ENCODE results near the gene METTL15. TPM values are rescaled to one million over a fixed set of nuclear protein-coding genes. Genes with fewer than 3 reads are reported as not detected.
"Not testable (repeated sequence)": the region's sequence is repeated elsewhere in the genome, so short reads cannot be mapped to it uniquely, and the experiment has no call there.

The METTL15 gene
- total RNA-seq, 2 experiments from 2014 or later = 16.5 to 16.6 TPM

GRCh38 chr11:28146123-28146751 is 38.0 kb downstream of the METTL15 start:
- ATAC-seq = no peak
- DNase-seq = no peak
- Mint-ChIP-seq H3K4me1 (ENCODE audit: low read depth) (no peaks in the 10 kb centered on the region), H3K4me3 (no peak overlapping the region), H3K9me3 (ENCODE audit: insufficient read depth) (peaks cover under 1% of the 10 kb centered on the region), H3K27me3 (ENCODE audit: low read depth) (no peaks in the 10 kb centered on the region), H3K36me3 (ENCODE audit: low read depth) (peaks cover 4% of the 10 kb centered on the region), H3K27ac (no peak overlapping the region)
- POLR2A ChIA-PET = no interaction called here
- CTCF ChIA-PET = no interaction called here

- CTCF ChIA-PET = no interaction called here
- Mint-ChIP-seq H3K9me3 (ENCODE audit: insufficient read depth) (no peaks in the 10 kb centered on the region), H3K27ac (no peak overlapping the region), H3K4me1 (ENCODE audit: low read depth) (no peaks in the 10 kb centered on the region), H3K27me3 (ENCODE audit: low read depth) (no peaks in the 10 kb centered on the region), H3K4me3 (no peak overlapping the region), H3K36me3 (ENCODE audit: low read depth) (peaks cover 18% of the 10 kb centered on the region)
- DNase-seq = no peak
- POLR2A ChIA-PET = no interaction called here
- no peak for ATAC-seq
Observed at GRCh38 chr11:28152743-28153142, 44.6 kb downstream of the METTL15 start.

- no peak for ATAC-seq
- Mint-ChIP-seq H3K36me3 (ENCODE audit: low read depth) (peaks cover 25% of the 10 kb centered on the region), H3K4me3 (no peak overlapping the region), H3K4me1 (ENCODE audit: low read depth) (no peaks in the 10 kb centered on the region), H3K27ac (no peak overlapping the region), H3K9me3 (ENCODE audit: insufficient read depth) (no peaks in the 10 kb centered on the region), H3K27me3 (ENCODE audit: low read depth) (no peaks in the 10 kb centered on the region)
- POLR2A ChIA-PET = no interaction called here
- CTCF ChIA-PET = no interaction called here
- DNase-seq = no peak
Observed at GRCh38 chr11:28153586-28153985, 45.4 kb downstream of the METTL15 start.

- Mint-ChIP-seq H3K27ac (no peak overlapping the region), H3K27me3 (ENCODE audit: low read depth) (no peaks in the 10 kb centered on the region), H3K36me3 (ENCODE audit: low read depth) (peaks cover 22% of the 10 kb centered on the region), H3K4me3 (no peak overlapping the region), H3K4me1 (ENCODE audit: low read depth) (peaks cover 13% of the 10 kb centered on the region), H3K9me3 (ENCODE audit: insufficient read depth) (no peaks in the 10 kb centered on the region)
- ChIA-PET CTCF (no interaction called here), POLR2A (no interaction called here)
- DNase-seq (no peak), ATAC-seq (no peak)
Observed at GRCh38 chr11:28168718-28169117, 60.5 kb downstream of the METTL15 start.

GRCh38 chr11:28169816-28170215 is 61.6 kb downstream of the METTL15 start:
- Mint-ChIP-seq H3K4me1 (ENCODE audit: low read depth) (peaks cover 13% of the 10 kb centered on the region), H3K27me3 (ENCODE audit: low read depth) (no peaks in the 10 kb centered on the region), H3K4me3 (no peak overlapping the region), H3K36me3 (ENCODE audit: low read depth) (peaks cover 22% of the 10 kb centered on the region), H3K27ac (no peak overlapping the region), H3K9me3 (ENCODE audit: insufficient read depth) (peaks cover 4% of the 10 kb centered on the region)
- POLR2A ChIA-PET = interaction anchor here (0.7 kb wide), 1 partner anchor 62 kb away, joined by 3 read pairs; the partner anchor contains the start of genes KIF18A and METTL15
- ATAC-seq (no peak), DNase-seq (no peak)
- CTCF ChIA-PET = no interaction called here

- H3K9me3 Mint-ChIP-seq (ENCODE audit: insufficient read depth) = peaks cover 4% of the 10 kb centered on the region
- ATAC-seq (no peak), DNase-seq (no peak)
- peaks cover 23% of the 10 kb centered on the region for H3K36me3 Mint-ChIP-seq (ENCODE audit: low read depth)
- CTCF ChIA-PET = no interaction called here
- H3K27ac Mint-ChIP-seq = peak overlapping the region; percentile 46
- POLR2A ChIA-PET = no interaction called here
- no peak overlapping the region for H3K4me3 Mint-ChIP-seq
- H3K4me1 Mint-ChIP-seq (ENCODE audit: low read depth) = peaks cover 13% of the 10 kb centered on the region
- no peaks in the 10 kb centered on the region for H3K27me3 Mint-ChIP-seq (ENCODE audit: low read depth)
Observed at GRCh38 chr11:28170759-28171158, 62.6 kb downstream of the METTL15 start.

- ChIA-PET CTCF (no interaction called here), POLR2A (no interaction called here)
- H3K36me3 Mint-ChIP-seq (ENCODE audit: low read depth) = peaks cover 16% of the 10 kb centered on the region
- no peak overlapping the region for H3K4me3 Mint-ChIP-seq
- no peaks in the 10 kb centered on the region for H3K4me1 Mint-ChIP-seq (ENCODE audit: low read depth)
- no peak for ATAC-seq
- H3K27me3 Mint-ChIP-seq (ENCODE audit: low read depth) = no peaks in the 10 kb centered on the region
- H3K9me3 Mint-ChIP-seq (ENCODE audit: insufficient read depth) = peaks cover 4% of the 10 kb centered on the region
- no peak for DNase-seq
- no peak overlapping the region for H3K27ac Mint-ChIP-seq
Observed at GRCh38 chr11:28176351-28176750, 68.2 kb downstream of the METTL15 start.

GRCh38 chr11:28195449-28195848 is 87.3 kb downstream of the METTL15 start:
- Mint-ChIP-seq H3K36me3 (ENCODE audit: low read depth) (peaks cover 21% of the 10 kb centered on the region), H3K27ac (no peak overlapping the region), H3K4me3 (no peak overlapping the region), H3K9me3 (ENCODE audit: insufficient read depth) (peaks cover 9% of the 10 kb centered on the region), H3K4me1 (ENCODE audit: low read depth) (no peaks in the 10 kb centered on the region), H3K27me3 (ENCODE audit: low read depth) (no peaks in the 10 kb centered on the region)
- ChIA-PET CTCF (no interaction called here), POLR2A (no interaction called here)
- DNase-seq (no peak), ATAC-seq (no peak)

GRCh38 chr11:28209906-28210305 is 101.7 kb downstream of the METTL15 start:
- ATAC-seq = no peak
- DNase-seq = no peak
- Mint-ChIP-seq H3K27ac (no peak overlapping the region), H3K9me3 (ENCODE audit: insufficient read depth) (no peaks in the 10 kb centered on the region), H3K4me3 (no peak overlapping the region), H3K27me3 (ENCODE audit: low read depth) (no peaks in the 10 kb centered on the region), H3K36me3 (ENCODE audit: low read depth) (peaks cover 18% of the 10 kb centered on the region), H3K4me1 (ENCODE audit: low read depth) (no peaks in the 10 kb centered on the region)
- ChIA-PET CTCF (no interaction called here), POLR2A (no interaction called here)

- peaks cover 19% of the 10 kb centered on the region for H3K36me3 Mint-ChIP-seq (ENCODE audit: low read depth)
- H3K9me3 Mint-ChIP-seq (ENCODE audit: insufficient read depth); POLR2A ChIA-PET; DNase-seq; CTCF ChIA-PET; H3K4me3 Mint-ChIP-seq; H3K27ac Mint-ChIP-seq; H3K27me3 Mint-ChIP-seq (ENCODE audit: low read depth); ATAC-seq; H3K4me1 Mint-ChIP-seq (ENCODE audit: low read depth): not testable (repeated sequence)
Observed at GRCh38 chr11:28222063-28222462, 113.9 kb downstream of the METTL15 start.

GRCh38 chr11:28223577-28223976 is 115.4 kb downstream of the METTL15 start:
- ChIA-PET POLR2A (no interaction called here), CTCF (no interaction called here)
- DNase-seq (no peak), ATAC-seq (no peak)
- Mint-ChIP-seq H3K4me1 (ENCODE audit: low read depth) (no peaks in the 10 kb centered on the region), H3K27ac (no peak overlapping the region), H3K27me3 (ENCODE audit: low read depth) (no peaks in the 10 kb centered on the region), H3K4me3 (no peak overlapping the region), H3K36me3 (ENCODE audit: low read depth) (peaks cover 13% of the 10 kb centered on the region), H3K9me3 (ENCODE audit: insufficient read depth) (peaks cover 4% of the 10 kb centered on the region)

- CTCF ChIA-PET = no interaction called here
- Mint-ChIP-seq H3K27ac (no peak overlapping the region), H3K4me3 (no peak overlapping the region), H3K27me3 (ENCODE audit: low read depth) (no peaks in the 10 kb centered on the region), H3K36me3 (ENCODE audit: low read depth) (peaks cover 10% of the 10 kb centered on the region), H3K9me3 (ENCODE audit: insufficient read depth) (peaks cover 4% of the 10 kb centered on the region), H3K4me1 (ENCODE audit: low read depth) (no peaks in the 10 kb centered on the region)
- POLR2A ChIA-PET = no interaction called here
- no peak for DNase-seq
- ATAC-seq = no peak
Observed at GRCh38 chr11:28223994-28224393, 115.8 kb downstream of the METTL15 start.

GRCh38 chr11:28227460-28227859 is 119.3 kb downstream of the METTL15 start:
- H3K27me3 Mint-ChIP-seq (ENCODE audit: low read depth) = no peaks in the 10 kb centered on the region
- no peaks in the 10 kb centered on the region for H3K4me1 Mint-ChIP-seq (ENCODE audit: low read depth)
- H3K27ac Mint-ChIP-seq = no peak overlapping the region
- ATAC-seq (no peak), DNase-seq (no peak)
- ChIA-PET POLR2A (no interaction called here), CTCF (no interaction called here)
- no peak overlapping the region for H3K4me3 Mint-ChIP-seq
- H3K36me3 Mint-ChIP-seq (ENCODE audit: low read depth) = peaks cover 2% of the 10 kb centered on the region
- no peaks in the 10 kb centered on the region for H3K9me3 Mint-ChIP-seq (ENCODE audit: insufficient read depth)

Measured in activated CD8-positive, alpha-beta T cell treated with anti-CD3 and anti-CD28 coated beads, Interleukin-2, amount 10 ng/mL, durations not matched to agents 7 days and 5 days (primary cell).